ENCODE measurements around the gene DAB2IP.

- no peak for TF ChIP-seq CTCF (IDR thresholded peaks at IDR 0.05; ENCODE audit: borderline replicate concordance, extremely low read depth, low read length, poor library complexity, severe bottlenecking)
- TF ChIP-seq EZH2 (IDR thresholded peaks at IDR 0.05; ENCODE audit: borderline replicate concordance, low read depth, low read length, severe bottlenecking) = no peak
These were observed 167.5 kb downstream of the DAB2IP start for GRCh38 chr9:121818841-121819427.

All from DND-41 (cell line).